GM21786 (cell line): ENCODE measurements around the gene TXNL4A.
"Not testable (repeated sequence)": the region's sequence is repeated elsewhere in the genome, so short reads cannot be mapped to it uniquely, and the experiment has no call there.

ENCODE experiments used
- ATAC-seq: cut with Tn5 transposase; IDR thresholded peaks from one replicate; pipeline ENCODE4 v1.9.1; 2021; ENCODE audit not compliant: unreplicated experiment

TXNL4A gene

GRCh38 chr18:79964330-79965118 is 23.8 kb downstream of the TXNL4A start, which contains the start of gene HSBP1L1:
Gene HSBP1L1 (plus strand): TSS chr18:79964643. CDS start chr18:79964736, 93 bp downstream.
- peak; percentile 86 for ATAC-seq

DNA sequence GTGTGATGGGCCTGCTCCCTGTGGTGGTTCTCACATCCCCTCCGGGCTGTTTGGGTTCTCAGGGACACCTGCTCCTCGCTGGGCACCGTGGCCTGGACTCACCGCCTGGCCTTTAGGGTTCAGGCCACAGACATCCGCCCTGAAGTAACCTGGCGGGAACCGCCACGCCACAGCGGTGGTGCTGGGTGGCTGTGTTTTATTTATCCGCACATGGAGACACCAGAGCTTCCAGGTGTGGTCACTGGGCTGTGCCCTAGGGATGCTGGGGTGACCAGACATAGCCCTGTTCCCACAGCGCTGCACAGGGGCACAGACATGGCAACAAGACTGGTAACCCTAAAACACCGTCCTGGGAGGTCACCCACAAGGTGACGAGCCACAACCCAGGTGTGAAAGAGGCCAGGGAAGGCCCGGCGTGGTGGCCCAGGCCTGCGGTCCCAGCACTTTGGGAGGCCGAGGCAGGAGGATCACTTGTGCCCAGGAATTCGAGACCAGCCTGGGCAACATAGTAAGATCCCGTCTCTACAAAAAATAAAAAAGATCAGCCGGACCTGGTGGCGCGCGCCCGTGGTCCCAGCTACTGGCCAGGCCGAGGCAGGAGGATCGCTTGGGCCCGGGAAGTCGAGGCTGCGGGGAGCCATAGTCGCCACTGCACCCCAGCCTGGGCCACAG is 24.6 kb downstream of the TXNL4A start:
- ATAC-seq, result no peak

GRCh38 chr18:79962835-79963657 is 25.3 kb downstream of the TXNL4A start:
- no peak for ATAC-seq

- ATAC-seq, result no peak
Measured at GRCh38 chr18:79962311-79962710, 26.1 kb downstream of the TXNL4A start.

DNA sequence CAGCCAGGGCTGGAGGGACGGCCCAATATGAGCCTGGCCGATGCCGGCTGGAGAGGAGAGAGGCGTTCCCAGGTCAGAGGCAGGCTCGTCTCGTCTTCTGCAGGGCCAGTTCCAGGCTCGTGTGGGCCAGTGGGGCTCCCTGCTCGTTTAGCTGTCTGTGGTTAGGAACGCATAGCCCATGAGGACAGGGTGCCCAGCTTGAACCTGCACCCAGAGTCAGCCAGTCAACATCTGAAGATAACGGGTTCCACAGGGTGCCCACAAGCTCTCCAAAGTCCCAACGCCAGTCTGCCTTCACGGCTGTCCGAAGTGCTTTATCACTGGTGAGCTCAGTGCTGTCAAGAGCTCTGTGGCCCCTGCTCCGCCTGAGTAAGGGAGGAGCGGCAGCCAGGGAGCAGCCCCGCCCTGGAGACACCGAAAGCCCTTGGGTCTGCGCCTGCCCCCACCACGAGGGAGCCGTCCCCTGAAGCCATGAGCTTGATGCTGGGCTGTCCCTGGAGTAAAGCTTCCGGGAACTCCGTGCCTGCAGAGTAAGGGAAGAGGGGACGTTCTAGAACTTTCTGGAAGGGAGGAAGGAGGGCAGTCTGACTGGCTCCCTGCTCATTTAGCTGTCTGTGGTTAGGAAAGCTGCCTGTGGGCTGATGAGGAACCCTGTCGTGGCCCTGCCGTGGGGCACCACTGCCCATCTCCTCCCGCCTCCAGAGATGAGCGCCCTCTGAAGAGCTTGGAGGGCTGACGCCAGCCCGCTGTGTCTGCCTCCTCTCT is 26.7 kb downstream of the TXNL4A start:
- ATAC-seq, result no peak

GRCh38 chr18:79960921-79961526 is 27.3 kb downstream of the TXNL4A start:
- no peak for ATAC-seq

DNA sequence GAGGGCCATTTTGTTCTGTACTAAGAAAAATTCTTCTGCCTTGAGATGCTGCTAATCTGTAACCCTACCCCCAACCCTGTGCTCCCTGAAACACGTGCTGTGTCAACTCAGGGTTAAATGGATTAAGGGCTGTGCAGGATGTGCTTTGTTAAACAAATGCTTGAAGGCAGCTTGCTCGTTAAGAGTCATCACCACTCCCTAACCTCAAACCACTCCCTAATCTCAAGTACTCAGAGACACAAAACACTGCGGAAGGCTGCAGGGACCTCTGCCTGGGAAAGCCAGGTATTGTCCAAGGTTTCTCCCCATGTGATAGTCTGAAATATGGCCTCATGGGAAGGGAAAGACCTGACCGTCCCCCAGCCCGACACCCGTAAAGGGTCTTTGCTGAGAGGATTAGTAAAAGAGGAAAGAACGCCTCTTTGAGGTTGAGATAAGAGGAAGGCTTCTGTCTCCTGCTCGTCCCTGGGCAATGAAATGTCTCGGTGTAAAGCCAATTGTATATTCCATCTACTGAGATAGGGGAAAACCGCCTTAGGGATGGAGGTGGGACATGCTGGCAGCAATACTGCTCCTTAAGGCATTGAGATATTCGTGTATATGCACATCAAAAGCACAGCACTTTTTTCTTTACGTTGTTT is 28.1 kb downstream of the TXNL4A start:
- not testable (repeated sequence) for ATAC-seq

GRCh38 chr18:79958981-79959380 is 29.4 kb downstream of the TXNL4A start:
- no peak for ATAC-seq

GRCh38 chr18:79956276-79956675 is 32.1 kb downstream of the TXNL4A start:
- ATAC-seq, result no peak

DNA sequence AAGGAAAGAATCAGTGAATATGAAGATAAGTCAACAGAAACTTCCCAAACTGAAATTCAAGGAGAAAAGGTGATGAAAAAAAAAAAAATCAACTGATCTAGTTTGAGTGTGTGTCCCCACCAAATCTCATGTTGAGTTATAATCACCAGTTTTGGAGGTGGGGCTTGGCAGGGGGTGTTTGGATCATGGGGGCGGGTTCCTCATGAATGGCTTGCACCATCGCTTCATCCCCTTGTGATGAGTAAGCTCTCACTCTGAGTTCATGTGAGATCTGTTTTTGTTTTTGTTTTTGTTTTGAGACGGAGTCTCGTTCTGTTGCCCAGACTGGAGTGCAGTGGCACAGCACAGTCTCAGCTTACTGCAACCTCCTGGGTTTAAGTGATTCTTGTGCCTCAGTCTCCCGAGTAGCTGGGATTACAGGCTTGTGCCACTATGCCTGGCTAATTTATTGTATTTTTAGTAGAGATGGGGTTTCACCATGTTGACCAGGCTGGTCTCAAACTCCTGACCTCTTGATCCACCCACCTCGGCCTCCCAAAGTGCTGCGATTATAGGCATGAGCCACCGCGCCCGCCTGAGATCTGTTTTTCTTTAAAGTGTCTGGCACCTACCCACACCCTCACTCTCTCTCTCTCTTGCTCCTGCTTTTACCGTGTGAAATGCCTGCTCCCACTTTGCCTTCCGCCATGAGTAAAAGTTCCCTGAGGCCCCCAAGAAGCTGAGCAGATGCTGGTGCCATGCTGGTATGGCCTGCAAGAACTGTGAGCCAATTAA is 32.9 kb downstream of the TXNL4A start:
- no peak for ATAC-seq

GRCh38 chr18:79954791-79955190 is 33.6 kb downstream of the TXNL4A start:
- no peak for ATAC-seq

DNA sequence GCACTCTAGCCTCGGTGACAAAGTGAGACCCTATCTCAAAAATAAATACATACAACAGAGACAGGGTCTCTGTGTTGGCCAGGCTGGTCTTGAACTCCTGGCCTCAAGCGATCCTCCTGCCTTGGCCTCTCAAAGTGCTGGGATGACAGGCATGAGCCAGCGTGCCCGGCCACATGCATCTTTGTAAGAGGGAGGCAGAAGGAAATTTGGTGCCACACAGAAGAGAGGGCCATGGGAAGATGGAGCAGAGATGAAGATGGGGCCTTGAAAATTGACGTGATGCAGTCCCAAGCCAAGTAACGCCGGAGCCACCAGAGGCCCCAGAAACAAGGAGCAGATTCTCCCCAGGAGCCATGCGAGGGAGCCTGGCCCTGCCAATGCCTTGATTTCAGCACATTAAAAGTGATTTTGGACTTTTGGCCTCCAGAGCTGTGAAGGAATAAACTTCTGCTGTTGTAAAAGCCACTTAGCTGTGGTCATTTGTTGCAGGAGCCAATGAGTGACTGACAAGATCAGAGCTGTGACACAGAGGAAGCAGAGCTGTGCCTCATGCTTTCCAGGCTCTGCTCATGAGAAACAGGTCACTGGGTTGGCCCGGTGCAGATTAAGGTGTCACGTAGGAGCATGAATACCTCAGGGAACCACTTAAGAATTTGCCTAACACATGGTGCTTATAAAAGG is 34.3 kb downstream of the TXNL4A start:
- no peak for ATAC-seq

DNA sequence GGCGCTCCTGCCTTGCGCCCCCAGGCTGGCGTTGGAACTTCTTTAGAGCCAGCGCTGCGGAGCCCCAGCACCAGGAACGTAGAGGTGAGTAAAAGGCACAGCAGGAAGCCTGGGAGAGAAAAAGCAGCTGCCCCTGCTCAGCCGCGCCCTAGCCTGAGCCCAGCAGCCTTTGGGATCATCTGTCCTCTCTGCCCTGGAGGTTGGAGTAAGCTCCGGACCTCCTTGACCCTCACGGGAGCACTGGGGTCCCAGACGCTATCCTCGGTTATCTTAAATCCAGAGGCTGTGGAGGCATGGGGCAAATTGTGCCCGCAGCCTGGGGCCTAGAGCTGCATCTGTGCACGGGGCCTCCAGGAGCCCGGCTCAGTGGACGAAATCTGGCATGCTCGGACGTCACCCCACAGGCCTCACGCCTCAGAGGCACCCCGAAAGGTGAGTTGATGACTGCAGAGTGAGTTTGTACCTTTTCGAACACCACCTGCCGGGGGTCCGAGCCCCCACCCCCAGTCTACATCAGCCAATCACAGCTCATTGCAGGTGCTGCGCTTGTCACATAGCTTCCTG is 35.3 kb downstream of the TXNL4A start:
- no peak for ATAC-seq

- no peak for ATAC-seq
Measured at GRCh38 chr18:79952456-79952995, 35.8 kb downstream of the TXNL4A start.

GRCh38 chr18:79951545-79952455 is 36.6 kb downstream of the TXNL4A start, which contains the start of gene SLC66A2:
Gene SLC66A2 (minus strand): TSS chr18:79951653. CDS start chr18:79950926, 727 bp downstream.
- ATAC-seq, result peak; percentile 73

DNA sequence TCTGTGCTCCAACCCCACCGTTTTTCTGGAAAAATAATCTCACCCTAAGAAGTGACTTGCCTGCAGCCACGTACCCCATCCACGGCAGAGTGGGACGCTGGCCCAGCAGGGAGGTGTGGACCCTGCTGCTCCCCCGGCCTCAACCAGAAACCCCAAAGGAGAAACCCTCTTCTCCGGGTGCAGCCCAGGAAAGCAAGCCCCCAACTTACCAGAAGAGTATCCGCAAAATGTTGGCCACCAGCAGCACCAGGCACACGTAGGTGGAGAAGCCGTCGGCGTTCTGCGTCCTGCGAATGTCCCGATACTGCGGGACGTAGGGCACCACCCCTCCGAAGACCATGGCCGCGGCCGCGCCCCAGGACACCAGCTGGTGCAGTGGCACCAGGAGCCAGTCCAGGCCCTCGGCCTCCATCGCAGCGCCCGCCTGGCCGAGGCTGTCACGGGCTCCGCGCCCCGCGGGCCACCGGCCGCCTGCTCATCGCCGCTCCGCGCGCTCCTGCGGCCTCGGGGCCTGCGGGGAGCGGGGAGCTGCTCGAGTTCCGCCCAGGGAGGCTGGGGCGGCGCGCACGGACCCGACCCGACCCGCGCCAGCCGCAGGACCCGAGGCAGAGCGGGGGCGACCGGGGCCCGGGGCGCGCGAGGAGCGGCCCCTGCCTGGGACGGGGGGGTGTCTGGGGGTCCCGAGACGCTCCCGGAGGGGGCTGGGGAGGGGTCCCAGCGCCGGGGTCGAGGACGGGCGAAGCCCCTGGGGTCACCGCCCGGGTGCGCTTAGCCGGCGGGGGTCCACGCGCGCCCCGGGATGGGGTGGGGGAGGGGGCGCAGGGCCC is 37.6 kb downstream of the TXNL4A start:
- no peak for ATAC-seq
